Glomerular visceral epithelial cell (primary cell): ENCODE measurements around the gene COQ7.
A peak's percentile ranks its signal among the peaks of the same experiment; 100 is the strongest.

ENCODE experiments used
- DNase-seq: peaks from one replicate; pipeline ENCODE4 v3.0.0-alpha.2; 2016; ENCODE audit errors: extremely low spot score

COQ7 gene

DNA sequence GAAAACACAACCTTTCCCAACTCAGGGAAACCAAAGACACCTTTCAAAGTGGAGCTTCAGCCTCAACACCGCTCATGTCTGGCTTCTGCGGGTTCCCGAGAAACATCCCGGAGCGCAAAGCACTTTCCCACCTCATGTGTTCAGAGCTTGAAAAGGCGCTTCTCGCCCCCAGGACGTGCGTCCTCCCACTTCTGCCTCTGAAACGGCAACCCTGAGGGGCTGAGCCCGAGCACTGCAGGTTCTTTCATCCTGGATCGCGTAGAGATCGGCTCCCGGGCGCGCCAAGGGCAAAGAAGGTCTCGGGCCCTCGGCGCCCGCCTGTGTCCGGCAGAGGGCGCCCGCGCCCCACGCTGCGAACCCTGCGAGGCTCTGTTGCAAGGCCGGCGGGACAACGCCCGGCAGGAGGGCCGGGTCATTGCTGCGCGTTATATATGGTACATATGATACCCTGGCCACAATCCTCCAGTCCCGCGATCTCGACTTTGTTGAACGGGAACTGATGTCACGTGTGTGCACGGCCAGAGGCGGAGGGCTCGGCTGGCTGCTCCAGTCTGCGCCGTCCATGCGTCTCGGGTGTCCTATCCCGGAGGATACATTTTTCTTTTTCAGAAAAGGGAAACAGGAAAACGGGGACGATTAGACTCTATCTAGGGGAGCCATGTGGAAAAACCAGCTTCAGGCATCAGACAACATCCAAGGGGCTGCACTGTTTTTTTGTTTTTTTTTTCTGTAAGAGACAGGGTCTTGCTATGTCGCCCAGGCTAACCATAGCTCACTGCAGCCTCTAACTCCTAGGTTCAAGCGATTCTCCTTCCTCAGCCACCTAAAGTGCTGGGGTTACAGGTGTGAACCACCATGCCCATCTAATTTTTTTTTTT, 19.1 kb downstream of the COQ7 start:
- peak; percentile 81 for DNase-seq

DNA sequence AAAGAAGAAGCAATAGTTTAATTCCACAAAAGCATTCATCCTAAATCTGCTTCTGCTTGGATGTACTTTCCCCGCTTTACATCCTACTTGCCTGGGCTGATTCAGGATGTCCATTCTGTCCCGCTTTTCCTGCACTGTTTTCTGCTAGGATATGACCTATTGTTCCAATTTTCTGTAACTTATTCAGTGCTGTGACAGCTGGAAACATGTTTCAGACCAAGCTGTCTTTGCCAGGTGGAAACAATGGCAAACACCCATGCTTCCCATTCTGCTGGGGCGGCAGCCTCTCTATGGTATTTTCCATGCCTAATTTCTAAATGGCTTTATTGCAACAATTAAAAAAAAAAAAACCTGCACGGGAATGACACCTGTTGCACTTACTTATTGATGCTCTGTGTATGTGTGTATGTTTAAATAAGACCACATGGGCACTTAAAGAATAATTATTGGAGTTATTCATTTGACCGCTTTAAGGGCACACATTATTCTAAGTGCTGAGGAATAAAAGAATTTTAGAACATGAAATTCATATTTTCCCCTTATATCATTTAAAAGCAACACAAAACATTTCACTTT, 21.0 kb downstream of the COQ7 start:
- DNase-seq: no peak

DNA sequence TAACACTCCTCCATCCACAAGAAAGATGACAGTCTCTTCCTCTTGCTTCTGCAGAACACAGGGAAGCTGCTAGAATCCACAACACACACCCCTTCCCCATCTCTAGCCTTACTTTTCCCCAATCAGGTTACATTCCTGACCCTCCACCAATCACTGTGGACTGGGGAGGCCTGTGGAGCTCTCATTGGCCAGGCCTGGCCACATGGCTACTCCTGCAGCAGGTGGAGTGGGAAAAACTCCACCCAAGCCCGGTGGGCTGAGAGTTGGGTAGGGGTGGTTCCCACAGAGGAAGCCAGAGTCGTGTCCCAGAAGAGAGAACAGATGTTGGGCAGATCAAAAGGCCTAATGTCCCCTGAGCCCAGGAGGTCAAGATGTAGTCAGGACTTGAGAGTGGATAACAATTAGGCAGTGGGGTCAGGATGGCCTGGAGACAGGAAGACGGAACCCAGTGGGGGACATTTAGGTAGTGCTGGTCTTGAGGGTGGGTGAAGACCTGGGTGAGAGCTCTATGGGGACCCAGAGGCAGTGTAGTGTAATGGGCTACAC, 22.1 kb downstream of the COQ7 start:
- no peak for DNase-seq

DNA sequence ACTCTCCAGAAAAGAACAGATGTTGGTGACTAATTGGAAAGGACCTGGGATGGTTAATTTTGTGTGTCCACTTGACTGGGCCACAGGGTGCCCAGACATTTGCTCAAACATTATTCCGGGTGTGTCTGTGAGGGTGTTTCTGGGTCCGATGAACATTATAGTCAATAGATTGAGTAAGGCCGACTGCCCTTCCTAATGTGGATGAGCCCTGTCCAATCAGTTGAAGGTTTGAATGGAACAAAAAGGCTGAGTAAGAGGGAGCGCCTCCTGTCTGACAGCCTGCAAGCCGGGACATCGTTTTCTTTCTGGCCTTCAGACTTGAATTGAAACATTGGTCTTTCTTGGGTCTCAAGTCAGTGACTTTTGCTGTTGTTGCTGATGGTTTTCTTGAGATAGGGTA, 23.5 kb downstream of the COQ7 start:
- no peak for DNase-seq

DNA sequence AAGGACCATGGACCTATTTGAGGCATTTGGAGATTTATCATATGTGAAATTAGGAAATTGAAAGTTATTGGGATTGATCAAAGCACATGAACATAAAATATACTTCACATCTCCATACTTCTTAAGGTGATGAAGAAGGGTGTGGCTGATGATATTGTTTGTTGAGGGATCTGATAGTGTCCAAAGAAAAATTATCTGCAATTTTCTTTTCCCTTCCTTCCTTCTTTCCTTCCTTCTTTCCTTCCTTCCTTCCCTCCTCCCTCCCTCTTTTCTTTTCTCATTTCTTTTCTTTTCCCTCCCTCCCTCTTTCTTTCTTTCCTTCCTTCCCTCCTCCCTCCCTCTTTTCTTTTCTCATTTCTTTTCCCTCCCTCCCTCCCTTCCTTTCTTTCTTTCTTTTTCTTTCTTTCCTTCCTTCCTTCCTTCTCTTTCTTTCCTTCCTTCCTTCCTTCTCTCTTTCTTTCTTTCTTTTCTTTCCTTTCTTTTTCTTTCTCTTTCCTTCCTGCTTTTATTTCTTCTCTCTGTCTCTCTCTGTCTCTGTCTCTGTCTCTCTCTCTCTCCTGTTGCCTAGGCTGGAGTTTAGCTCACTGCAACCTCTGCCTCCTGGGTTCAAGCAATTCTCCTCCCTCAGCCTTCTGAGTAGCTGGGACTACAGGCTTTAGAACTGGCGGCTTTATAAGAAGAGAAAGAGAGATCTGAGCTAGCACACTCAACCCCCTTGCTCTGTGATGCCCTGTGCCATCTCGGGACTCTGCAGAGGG, 25.4 kb downstream of the COQ7 start:
- DNase-seq: no peak

DNA sequence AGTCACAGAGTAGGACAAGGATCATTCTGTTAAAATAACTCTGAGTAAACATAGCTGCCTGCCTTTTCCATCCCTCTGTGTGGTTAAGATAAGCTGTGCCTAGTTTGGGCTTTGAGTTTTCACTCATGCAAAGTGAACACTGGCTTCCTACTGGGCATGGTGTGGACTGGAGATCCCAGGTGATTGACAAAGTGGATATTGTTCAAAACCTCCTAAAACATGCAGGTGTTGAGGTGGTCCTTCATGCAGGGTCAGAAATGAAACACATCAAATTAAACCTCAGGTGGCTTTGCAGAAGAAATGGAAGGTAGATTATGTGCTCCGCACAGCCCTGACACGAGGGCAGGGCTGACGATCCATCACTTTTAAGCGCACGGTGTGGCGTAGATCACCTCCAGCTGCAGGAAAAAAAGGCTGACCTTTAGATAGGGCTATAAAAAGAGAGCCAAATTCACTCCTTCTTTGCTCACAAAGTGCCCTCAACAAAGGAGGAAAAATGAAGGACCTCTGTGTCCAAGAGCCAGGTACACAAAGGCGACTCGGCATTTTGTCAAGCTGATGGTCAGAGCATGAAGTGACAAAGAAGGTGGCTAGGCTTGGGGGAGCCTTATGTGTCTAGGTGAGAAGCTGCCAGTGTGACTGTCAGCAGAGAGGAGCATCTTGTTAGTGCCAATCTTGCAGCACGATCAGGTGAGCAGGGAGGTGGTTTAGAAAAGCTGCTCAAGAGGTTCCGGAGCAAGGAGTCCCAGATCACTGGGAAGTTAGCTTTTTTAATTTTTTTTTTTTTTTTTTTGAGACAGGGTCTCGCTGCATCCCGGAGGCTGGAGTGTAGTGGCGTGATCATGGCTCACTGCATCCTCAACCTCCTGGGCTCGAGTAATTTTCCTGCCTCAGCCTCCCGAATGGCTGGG, 26.5 kb downstream of the COQ7 start:
- DNase-seq: no peak

DNA sequence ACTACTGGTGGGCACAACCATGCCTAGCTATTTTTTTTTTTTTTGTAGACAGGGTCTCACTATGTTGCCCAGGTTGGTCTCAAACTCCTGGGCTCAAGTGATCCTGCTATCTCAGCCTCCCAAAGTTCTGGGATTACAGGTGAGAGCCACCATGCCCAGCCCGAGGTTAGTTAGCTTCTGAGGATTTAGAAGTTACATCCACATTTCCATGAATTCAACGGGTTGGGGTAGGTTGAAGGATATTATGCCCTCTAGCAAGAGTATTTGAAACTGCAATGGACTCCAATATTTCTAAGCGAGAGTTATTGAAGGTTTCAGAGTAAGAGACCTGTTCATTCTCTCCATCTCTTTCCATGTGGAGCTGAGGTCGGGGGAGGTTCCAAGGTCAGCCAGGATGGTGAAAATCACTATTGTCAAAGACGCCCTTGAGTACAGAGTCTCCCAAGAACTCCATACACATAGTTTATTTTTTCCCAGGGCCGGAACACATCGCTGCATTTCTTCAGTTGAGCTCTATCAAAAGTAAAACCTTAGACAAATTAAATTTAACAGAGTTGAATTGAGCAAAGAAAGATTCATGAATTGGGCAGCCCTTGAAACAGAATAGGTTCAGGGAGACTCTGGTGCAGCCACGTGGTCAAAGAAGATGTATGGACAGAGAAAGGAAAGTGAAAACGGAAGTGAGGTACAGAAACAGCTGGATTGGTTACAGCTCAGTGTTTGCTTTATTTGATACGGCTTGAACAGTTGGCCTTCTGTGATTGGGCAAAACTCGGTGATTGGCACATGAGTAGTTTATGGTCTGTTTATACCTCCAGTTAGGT, 27.3 kb downstream of the COQ7 start:
- DNase-seq: no peak

DNA sequence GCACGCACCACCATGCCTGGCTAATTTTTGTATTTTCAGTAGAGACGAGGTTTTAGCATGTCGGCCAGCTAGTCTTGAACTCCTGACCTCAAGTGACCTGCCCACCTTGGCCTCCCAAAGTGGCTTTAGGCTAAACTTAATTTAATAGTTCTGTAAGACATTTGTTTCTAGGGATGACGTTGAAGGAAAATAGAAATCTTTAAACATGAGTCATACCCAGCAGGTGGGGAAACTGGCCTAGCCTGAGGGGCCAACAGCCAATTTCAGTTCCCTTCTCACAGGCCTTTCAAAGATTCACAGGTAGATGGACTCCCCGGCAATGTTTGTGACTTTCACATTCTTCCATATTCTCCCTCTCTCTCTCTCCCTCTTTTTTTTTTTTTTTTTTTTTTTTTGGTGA, 28.2 kb downstream of the COQ7 start:
- no peak for DNase-seq

DNA sequence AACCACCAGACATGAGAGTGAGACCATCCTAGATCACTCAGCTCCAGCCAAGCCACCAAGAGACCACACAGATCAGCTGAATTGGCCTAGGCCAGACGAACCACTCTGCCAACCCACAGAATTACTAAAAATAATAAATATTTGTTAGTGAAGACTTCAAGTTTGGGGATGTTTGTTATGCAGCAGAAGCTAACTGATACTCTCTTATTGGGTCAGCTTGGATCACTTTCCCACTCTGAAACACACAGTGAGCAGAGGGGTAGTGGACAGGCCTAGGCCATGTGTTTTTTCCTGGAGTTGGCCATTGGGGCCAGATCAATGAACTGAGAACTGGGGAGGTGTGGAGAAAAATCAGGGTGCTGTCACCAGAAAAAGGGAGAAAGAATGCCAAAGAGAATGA, 30.8 kb downstream of the COQ7 start:
- DNase-seq: no peak

DNA sequence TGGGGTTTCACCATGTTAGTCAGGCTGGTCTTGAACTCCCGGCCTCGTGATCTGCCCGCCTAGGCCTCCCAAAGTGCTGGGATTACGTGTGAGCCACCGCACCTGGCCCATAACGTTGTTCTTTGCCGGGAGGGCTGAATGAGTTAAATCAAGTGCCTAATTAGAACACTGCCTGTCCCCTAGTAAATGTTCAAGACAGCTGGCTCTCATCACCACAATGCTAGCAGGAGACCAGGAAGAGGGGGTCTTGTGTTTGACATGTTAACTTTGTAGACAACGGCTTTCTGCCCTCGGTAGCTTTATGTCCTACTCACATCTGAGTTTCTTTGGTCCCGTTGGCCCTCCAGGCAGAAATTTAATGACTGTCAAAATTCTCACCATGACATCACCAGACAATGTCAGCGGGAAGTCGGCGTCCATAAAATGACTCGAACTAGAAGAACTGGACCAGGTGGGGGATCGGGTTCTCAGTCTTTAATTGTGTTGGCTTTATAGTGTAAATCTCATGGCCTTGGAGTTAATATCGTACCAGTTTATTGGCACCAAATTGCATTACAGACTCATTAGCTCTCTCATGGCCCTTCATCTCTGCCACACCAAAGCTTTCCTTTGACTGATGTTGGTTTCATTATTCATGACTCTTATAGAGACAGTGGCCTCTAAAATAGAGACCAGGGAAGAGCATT, 34.9 kb downstream of the COQ7 start:
- DNase-seq: no peak

DNA sequence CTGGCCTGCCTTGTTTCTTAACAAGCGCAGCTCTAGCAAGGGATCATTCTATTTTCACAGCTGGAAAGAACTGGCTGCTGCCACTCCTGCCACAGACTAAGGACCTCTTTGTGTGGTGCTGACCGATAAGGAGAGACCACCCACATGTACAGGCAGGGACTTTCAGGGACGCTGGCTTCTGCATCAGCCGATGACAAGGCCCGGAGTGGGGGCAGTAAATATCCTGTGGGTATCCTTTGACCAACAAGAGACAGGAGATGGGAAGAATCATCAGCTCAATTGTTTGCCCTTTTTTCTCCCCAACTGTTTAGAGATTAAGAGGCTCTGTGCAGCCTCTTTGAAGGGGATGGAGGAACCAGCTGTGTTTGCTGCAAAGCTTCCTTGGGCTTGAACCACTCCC, 37.2 kb downstream of the COQ7 start:
- DNase-seq: no peak

DNA sequence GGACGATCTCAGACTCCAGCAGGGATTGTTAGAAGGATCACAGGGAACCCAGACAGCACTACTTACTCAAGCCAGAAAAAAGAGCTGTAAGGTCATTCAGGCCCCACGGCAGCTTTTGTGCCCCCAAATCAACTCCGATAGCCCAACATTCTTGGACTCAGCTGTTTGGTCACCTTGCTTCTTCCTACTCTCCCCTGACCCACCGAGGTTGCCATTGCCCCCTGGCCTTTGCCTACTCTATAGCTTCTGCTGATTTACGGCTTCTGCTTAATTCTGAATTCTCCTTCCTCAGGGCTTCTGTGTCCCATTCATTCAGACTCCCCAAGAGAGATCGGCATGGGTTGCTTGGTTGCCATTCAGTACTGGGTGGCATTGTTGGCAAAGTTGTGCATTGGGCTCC, 37.7 kb downstream of the COQ7 start:
- no peak for DNase-seq

DNA sequence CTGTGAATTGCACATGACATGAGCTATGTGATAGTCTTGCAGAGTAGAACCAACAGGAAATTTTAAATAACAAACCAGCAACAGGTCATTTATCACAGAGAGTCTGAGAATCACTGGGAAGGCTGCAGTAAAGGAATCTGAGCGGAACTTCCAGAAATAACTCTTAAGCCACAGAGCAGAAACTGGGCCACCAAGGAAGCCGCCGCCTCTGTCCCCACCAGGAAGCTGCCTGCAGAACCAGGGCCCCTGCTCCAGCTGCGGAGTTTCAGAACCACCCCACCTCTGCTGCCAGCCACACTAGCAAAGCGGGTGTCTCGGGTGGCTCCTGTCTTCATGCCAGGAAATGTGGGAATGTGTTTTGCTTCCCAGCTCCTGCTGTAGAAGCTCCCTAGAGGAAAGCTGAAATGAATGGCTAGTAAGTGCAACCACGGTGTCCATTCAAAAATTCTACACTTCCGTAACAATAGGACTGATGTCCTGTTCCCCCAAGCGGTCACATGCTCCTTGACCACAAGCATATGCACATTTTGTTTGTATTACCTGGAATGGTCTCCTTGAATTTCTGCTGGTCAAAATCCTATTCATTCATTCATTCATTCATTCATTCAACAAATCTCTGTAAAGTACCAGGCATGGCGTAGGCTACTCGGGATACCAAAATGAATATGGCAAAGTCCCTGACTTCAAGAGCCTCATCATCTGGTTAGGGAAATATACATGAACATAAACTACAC, 38.6 kb downstream of the COQ7 start:
- peak; percentile 51 for DNase-seq

DNA sequence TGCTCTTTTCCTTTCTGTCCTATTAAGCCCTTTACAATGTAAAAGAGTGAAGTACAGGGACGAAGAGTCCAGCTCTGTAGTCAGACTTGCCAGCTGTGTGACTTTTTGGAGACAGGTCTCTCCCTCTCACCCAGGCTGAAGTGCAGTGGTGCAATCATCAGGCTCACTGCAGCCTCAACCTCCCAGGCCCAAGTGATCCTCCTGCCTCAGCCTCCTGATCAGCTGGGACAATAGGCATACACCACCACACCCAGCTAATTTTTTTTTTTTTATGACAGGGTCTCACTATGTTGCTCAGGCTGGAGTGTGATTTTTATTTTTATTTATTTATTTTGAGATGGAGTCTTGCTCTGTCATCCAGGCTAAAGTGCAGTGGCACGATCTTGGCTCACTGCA, 39.2 kb downstream of the COQ7 start:
- no peak for DNase-seq

DNA sequence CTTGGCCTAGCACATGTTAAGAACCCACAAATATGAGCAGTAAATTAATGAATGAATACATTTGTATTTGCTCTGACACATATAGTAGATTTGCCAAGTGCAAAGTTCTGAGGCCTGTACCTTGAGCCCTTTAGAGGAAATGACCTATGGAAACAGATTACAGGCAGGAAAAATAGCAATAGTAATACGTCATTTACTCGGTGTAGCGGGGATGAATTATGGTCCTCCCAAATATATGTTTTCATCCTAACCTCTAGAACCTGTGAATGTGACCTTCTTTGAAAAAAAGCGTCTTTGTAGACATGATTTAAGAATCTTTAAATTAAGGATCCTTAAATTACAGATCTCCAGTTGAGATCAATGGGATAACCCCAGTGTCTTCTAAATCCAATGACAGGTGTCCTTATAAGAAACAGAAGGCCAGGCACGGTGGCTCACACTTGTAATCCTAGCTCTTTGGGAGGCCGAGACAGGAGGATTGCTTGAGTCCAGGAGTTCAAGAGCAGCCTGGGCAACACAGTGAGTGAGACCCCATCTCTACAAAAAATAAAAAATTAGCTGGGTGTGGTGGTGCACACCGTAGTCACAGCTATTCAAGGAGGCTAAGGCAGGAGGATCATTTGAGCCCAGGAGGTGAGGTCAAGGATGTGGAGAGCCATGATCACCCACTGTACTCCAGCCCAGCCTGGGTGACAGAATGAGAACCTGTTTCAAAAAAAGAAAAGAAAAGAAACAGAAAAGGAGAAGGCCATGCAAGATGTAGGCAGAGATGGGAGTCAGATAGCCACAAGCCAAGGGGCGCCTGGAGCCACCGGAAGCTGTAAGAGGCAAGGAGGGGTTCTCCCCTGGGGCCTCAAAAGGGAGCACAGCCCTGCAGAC, 41.2 kb downstream of the COQ7 start:
- peak; percentile 28 for DNase-seq

DNA sequence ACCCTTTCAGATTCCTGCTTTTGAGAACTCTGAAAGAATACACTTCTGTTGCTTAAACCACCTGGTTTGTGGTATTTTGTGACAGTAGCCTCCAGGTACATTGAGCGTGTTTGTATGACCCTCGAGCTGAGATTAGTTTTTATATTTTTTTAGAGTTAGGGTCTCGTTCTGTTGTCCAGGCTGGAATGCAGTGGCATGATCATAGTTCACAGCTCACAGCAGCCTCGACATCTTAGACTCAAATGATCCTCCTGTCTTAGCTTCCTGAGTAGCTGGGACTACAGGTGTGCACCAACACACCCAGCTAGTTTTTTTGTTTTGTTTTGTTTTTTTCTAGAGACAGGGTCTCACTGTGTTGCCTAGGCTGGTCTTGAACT, 41.9 kb downstream of the COQ7 start:
- no peak for DNase-seq

DNA sequence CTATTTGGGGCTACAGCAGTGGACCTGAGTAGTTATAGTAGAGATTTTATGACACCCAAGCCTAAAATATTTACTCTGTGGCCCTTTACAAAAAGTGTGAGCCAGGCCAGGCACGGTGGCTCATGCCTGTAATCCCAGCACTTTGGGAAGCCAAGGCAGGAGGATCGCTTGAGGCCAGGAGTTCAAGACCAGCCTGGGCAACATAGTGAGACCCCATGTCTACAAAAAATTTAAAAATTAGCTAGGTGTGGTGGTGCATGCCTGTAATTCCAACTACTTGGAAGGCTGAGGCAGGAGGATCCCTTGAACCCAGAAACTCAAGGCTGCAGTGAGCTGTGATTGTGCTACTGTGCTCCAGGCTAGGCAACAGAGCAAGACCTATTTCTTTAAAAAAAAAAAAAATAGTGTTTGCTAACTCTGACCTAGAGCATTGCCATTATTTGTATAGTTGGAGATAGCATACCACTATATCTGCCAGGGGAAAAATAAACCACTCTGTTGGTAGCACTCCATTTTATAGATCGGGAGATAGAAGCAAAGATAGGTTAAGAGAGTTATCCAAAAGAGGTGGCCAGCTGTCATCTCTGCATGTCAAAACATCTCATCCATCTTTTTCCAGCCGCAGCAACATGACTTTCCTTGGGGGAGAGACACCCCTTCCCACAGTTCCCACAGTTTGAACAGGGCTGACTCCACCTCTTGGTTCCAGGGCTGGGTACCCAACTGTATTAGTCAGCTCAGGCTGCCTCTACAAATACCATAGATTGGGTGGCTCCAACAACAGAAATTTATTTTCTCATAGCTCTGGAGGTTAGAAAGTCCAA, 43.3 kb downstream of the COQ7 start:
- DNase-seq: no peak

DNA sequence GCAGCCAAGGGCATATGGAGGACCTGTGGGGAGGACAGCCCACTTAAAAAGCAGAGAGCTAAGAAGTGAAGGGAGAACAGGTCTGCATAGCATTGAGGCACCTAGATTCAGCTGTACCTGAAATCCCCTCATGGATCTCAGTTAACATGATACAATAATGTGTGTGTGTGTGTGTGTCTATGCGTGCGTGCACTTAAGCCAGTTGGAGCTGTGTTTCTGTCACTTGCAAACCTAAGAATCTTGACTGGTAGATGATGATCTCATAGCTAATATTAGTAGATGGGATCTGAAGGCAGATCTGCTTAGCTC, 44.6 kb downstream of the COQ7 start:
- no peak for DNase-seq
